Fibroblast of pulmonary artery (primary cell): ENCODE measurements around the gene AGXT.

ENCODE experiments used
- DNase-seq: peaks from one replicate; pipeline ENCODE4 v3.0.0-alpha.2; 2010; ENCODE audit warnings: low read depth
- H3K4me3 ChIP-seq: replicated peaks from 2 replicates; pipeline ENCODE4 v1.5.1; 2011; ENCODE audit warnings: low read depth, mild to moderate bottlenecking, control low read depth, low read length, moderate library complexity
- TF ChIP-seq, protein P1 (sequence below): IDR thresholded peaks from 2 replicates; pipeline ENCODE4 v1.5.1; 2011; ENCODE audit warnings: mild to moderate bottlenecking, control low read depth, low read length, inconsistent platforms; ENCODE audit errors: missing control alignments

AGXT gene

GRCh38 chr2:240893363-240893844 lies 24.8 kb downstream of the AGXT start:
- no peak for DNase-seq
- H3K4me3 ChIP-seq, result no peak overlapping the region
- TF ChIP-seq, protein P1, sequence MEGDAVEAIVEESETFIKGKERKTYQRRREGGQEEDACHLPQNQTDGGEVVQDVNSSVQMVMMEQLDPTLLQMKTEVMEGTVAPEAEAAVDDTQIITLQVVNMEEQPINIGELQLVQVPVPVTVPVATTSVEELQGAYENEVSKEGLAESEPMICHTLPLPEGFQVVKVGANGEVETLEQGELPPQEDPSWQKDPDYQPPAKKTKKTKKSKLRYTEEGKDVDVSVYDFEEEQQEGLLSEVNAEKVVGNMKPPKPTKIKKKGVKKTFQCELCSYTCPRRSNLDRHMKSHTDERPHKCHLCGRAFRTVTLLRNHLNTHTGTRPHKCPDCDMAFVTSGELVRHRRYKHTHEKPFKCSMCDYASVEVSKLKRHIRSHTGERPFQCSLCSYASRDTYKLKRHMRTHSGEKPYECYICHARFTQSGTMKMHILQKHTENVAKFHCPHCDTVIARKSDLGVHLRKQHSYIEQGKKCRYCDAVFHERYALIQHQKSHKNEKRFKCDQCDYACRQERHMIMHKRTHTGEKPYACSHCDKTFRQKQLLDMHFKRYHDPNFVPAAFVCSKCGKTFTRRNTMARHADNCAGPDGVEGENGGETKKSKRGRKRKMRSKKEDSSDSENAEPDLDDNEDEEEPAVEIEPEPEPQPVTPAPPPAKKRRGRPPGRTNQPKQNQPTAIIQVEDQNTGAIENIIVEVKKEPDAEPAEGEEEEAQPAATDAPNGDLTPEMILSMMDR, result no peak

GRCh38 chr2:240894006-240894405 lies 25.4 kb downstream of the AGXT start:
- DNase-seq, result no peak
- TF ChIP-seq, protein P1, result no peak
- no peak overlapping the region for H3K4me3 ChIP-seq

DNA sequence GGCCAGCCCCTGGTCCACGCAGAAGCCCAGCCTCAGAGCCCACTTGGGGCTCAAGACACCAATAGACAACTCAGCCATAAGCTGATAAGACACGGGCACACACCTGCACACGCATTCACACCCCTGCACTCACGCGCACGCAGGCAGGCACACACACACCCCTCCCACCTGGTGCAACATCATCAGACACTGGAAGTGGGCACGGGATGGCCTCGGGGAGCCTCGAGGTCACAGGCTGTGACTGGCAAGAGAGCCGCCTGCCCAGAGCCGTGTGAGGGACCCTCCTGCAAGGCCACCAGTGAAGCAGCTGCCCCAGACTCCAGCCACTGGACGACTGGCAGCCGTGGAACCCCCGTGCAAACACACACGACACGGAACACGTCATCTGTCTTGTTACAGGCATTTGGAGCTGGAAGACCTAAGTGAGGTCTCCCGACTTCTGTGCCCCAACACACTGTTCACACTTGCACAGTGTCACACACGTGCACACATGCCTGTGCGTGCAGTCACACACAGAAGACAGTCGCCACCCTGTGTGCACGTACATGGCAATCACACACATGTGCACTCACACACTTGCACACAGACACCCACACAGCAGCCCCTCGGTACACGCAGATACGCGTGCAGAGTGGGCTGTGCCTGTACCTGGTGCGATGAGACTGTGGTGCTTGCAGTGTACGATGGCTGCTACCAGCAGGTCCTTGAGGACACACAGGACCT lies 26.4 kb downstream of the AGXT start:
- TF ChIP-seq, protein P1, result no peak

GRCh38 chr2:240895656-240896388 lies 27.2 kb downstream of the AGXT start, which contains the start of gene MAB21L4:
TSS of gene MAB21L4 (minus strand) at chr2:240896156. CDS start at chr2:240895997, 159 bp downstream.
- no peak for DNase-seq
- no peak within 1 kb of the TSS for H3K4me3 ChIP-seq
- TF ChIP-seq, protein P1, result no peak

More for the DNA sequence above, 26.4 kb downstream of the AGXT start:
- H3K4me3 ChIP-seq, result no peak overlapping the region
- no peak for DNase-seq

- no peak overlapping the region for H3K4me3 ChIP-seq
- no peak for DNase-seq
- TF ChIP-seq, protein P1, result no peak
These were observed 27.8 kb downstream of the AGXT start for GRCh38 chr2:240896394-240896793.

- H3K4me3 ChIP-seq, result no peak overlapping the region
- DNase-seq, result no peak
- TF ChIP-seq, protein P1, result no peak
These were observed 28.5 kb downstream of the AGXT start for GRCh38 chr2:240896871-240897692.
